GM12864 (cell line): ENCODE measurements around the gene EFR3B.

Source experiments
- DNase-seq: peaks from one replicate; pipeline ENCODE4 v3.0.0-alpha.2; 2011; ENCODE audit warnings: low read depth
- H3K4me3 ChIP-seq: 2 replicates; pipeline ENCODE4 v1.5.1; 2011; ENCODE audit warnings: mild to moderate bottlenecking, low read depth, low read length, control low read depth
- TF ChIP-seq, protein P1 (sequence below): IDR thresholded peaks from 2 replicates; pipeline ENCODE4 v1.5.1; 2011; ENCODE audit warnings: low read depth, mild to moderate bottlenecking, moderate library complexity, low read length, control low read depth, inconsistent platforms; ENCODE audit errors: missing control alignments

EFR3B gene

DNA sequence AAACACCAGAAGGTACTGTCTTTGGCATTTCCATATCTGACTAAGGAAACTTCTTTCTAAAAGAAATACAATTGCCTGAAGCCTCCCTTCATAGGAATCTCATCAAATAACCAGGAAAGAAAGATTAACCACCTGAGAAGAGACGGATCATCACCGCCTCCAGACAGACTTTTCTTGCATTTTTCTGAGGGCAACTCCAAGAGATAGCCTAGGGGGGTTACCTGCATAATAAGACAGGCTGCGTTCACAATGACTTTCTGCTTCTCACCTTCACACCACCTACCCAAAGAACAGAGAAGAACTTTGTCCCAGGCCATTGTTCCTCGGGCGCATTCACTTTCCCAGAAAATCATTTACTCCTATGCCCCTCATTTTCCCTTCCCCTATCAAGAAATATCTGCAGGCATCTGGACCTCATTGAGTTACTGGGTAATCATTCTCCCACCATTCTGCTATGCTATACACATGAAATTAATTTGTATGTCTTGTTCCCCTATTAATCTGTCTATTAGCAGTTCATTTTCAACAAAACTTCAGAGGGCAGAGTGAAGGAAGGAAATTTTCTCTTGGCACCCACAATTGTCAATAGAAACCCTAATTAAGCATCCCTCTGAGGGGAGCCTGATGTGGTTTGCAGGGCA is 134.8 kb downstream of the EFR3B start:
- no peak overlapping the region for H3K4me3 ChIP-seq
- TF ChIP-seq, protein P1, sequence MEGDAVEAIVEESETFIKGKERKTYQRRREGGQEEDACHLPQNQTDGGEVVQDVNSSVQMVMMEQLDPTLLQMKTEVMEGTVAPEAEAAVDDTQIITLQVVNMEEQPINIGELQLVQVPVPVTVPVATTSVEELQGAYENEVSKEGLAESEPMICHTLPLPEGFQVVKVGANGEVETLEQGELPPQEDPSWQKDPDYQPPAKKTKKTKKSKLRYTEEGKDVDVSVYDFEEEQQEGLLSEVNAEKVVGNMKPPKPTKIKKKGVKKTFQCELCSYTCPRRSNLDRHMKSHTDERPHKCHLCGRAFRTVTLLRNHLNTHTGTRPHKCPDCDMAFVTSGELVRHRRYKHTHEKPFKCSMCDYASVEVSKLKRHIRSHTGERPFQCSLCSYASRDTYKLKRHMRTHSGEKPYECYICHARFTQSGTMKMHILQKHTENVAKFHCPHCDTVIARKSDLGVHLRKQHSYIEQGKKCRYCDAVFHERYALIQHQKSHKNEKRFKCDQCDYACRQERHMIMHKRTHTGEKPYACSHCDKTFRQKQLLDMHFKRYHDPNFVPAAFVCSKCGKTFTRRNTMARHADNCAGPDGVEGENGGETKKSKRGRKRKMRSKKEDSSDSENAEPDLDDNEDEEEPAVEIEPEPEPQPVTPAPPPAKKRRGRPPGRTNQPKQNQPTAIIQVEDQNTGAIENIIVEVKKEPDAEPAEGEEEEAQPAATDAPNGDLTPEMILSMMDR: no peak
- no peak for DNase-seq

DNA sequence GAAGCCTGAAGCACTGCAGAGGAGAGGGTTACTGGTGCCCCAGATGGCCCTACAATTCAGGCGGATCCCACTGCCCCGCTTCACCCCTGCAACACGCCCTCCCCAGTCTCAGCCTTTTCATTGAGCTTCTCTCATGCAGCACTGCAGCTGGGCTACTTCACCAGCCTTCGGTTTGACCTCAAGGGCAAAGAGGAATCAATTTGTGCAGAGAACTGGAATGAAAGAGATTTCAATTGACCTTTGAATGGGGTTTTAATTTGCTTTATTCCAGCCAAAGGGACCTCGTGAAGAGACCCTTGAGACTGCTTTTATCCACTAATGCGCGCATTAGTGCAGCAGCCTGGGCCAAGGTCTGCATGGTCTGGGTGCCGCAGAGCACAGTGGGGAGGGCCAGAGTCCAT is 135.3 kb downstream of the EFR3B start:
- TF ChIP-seq, protein P1: no peak
- no peak overlapping the region for H3K4me3 ChIP-seq
- no peak for DNase-seq

GRCh38 chr2:25178976-25179375 is 137.1 kb downstream of the EFR3B start:
- TF ChIP-seq, protein P1: no peak
- H3K4me3 ChIP-seq: no peak overlapping the region
- DNase-seq: no peak

DNA sequence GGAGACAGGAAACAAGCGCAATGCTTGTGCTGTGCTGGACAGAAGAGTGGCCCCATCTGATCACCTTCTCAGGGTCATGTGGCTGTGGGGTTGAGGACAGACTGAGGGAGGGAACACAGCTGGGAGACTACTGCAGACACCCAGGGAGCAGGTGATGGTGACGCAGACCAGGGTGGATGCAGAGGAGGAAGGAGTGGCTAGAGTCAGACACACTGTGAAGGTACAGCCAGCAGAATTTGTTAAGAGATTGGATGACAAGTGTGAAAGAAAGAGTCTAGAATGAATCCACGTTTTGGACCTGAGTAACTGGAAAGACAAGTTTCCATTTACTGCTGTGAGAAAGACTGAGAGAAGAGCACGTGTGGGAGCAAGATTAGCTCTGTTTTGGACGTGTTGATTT is 142.4 kb downstream of the EFR3B start:
- TF ChIP-seq, protein P1: no peak
- no peak for DNase-seq
- no peak overlapping the region for H3K4me3 ChIP-seq

DNA sequence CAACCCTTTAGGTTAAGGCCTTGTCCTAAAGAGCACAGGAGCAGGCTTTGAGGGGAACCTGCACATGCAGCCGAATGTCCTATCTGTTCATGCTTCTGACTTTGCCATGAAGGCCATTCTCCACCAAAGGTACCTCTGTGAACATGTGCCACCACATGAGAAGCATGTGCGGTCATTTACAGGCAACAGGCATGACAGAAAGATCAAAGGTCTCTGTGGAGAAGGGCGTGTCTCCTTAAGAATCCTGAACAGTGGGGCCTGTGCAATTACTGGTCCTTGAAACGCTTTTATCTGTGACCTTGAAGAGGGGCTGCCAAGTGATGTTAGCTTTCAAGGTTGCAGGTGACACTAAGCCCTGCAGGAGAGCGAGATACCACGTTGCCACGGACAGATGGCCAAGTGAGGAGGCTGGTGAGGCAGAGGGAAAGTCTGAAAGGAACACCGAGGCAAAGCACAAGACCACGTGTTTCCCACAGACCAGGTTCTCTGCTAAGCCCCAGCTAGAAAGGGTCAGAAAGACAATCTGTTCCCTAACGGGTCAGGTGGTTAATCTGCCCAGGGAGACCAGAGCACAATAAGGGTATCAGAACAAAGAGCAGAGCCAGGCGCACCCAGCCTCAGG is 146.0 kb downstream of the EFR3B start:
- no peak for DNase-seq
- H3K4me3 ChIP-seq: no peak overlapping the region
- TF ChIP-seq, protein P1: no peak

DNA sequence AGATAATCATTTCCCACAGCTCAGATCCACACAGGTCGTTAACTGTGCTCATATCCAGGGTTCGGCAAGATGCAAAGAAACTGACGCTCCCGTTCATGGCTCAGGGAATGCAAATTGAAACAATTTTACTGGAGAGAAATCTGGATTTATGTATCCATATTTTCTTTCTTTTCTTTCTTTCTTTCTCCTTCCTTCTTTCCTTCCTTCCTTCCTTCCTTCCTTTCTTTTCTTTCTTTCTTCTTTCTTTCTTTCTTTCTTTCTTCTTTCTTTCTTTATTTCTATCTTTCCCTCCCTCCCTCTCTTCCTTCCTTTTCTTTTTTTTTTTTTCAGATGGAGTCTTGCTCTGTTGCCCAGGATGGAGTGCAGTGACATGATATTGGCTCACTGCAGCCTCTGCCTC is 146.5 kb downstream of the EFR3B start:
- TF ChIP-seq, protein P1: no peak
- no peak overlapping the region for H3K4me3 ChIP-seq
- DNase-seq: no peak

DNA sequence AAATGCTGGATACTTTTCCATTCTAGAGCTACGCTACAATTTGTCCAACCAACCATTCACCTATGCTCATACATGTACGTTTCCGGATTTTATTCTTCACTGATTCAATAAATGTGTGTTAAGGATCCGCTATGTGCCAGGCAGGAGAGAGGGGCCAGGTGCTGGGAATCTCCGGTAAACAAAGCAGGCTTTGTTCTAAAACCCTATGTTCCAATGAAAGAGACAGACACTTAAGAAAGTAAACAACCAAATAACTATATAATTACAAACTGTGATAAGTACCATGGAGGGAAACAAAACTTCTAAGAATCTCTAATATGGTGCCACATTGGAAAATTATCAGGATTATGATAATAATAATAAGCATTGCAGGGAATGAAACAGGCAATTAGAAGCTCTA is 148.7 kb downstream of the EFR3B start:
- DNase-seq: no peak
- TF ChIP-seq, protein P1: no peak

More for the DNA sequence above, 148.7 kb downstream of the EFR3B start:
- H3K4me3 ChIP-seq: no peak overlapping the region
